ENCODE data around the gene SLC6A9.

SLC6A9 gene

DNA sequence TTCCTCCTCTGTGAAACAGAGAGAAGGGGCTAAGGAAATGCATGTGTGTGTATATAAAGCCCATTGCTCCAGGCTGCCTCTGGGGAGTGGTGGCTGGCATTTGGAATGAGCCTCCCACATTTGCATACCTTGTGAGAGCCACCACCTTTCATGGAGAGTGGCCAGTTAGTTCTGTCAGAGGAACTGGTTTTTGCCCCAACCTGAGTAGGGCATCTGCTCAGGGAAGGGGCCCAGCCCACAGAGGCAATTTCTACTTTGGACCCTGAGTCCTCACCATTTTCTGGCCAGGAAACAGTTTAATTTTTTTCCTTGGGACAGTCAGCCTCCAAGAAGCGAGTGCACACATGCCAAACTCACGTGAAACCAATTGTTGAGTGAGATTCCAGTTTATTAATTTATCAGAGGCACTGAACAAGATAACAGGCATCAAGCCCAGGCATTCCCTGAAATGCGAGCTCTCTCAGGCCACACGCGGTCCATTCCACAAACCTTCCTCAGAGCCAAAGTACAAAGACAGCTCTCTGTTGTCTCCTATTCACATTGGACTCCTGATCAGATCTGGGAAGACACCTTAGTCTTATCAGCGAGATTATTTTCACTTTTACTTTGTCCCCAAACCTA is 1.0 kb upstream of the SLC6A9 start:
- no peak for DNase-seq (ENCODE audit: low read depth, low spot score)
- H3K4me3 ChIP-seq (ENCODE audit: low read length) = no peak overlapping the region

GRCh38 chr1:44030605-44031251 is 534 bp downstream of the SLC6A9 start:
- peak overlapping the region; percentile 68 for H3K4me3 ChIP-seq (ENCODE audit: low read length)
- DNase-seq (ENCODE audit: low read depth, low spot score) = no peak

- peak overlapping the region; percentile 68 for H3K4me3 ChIP-seq (ENCODE audit: low read length)
- peak; percentile 86 for DNase-seq (ENCODE audit: low read depth, low spot score)
Observed at GRCh38 chr1:44029911-44030604, 1.2 kb downstream of the SLC6A9 start.

GRCh38 chr1:44029260-44029910 is 1.9 kb downstream of the SLC6A9 start:
- DNase-seq (ENCODE audit: low read depth, low spot score) = no peak
- peak overlapping the region; percentile 68 for H3K4me3 ChIP-seq (ENCODE audit: low read length)

- H3K4me3 ChIP-seq (ENCODE audit: low read length) = no peak overlapping the region
- no peak for DNase-seq (ENCODE audit: low read depth, low spot score)
Observed at GRCh38 chr1:44027320-44027719, 3.9 kb downstream of the SLC6A9 start.

DNA sequence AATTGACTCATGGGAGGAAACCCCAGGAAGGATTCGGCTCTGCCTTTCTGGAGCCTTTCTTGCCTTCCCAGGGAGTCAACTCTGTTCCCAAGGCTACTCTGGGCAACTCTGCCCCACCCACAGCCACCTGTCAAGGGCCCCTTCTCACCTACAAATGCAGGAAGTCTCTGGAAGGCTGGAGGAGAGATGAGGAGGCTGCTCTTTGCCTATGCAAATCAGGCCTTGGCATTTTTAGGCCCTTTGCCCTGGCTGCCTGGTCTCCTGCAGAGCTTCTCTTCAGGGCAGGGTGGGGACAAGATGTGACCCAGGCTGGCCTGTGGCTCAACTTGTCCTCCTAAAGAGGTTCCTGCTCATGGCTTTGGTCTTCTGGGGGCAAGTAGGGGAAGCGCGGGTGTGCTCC is 5.4 kb downstream of the SLC6A9 start:
- DNase-seq (ENCODE audit: low read depth, low spot score) = no peak
- no peak overlapping the region for H3K4me3 ChIP-seq (ENCODE audit: low read length)

GRCh38 chr1:44024903-44025525 is 6.2 kb downstream of the SLC6A9 start:
- DNase-seq (ENCODE audit: low read depth, low spot score) = no peak

GRCh38 chr1:44024031-44024902 is 7.0 kb downstream of the SLC6A9 start:
- no peak for DNase-seq (ENCODE audit: low read depth, low spot score)
- H3K4me3 ChIP-seq (ENCODE audit: low read length) = no peak overlapping the region

More at GRCh38 chr1:44024903-44025525, 6.2 kb downstream of the SLC6A9 start:
- no peak overlapping the region for H3K4me3 ChIP-seq (ENCODE audit: low read length)

DNA sequence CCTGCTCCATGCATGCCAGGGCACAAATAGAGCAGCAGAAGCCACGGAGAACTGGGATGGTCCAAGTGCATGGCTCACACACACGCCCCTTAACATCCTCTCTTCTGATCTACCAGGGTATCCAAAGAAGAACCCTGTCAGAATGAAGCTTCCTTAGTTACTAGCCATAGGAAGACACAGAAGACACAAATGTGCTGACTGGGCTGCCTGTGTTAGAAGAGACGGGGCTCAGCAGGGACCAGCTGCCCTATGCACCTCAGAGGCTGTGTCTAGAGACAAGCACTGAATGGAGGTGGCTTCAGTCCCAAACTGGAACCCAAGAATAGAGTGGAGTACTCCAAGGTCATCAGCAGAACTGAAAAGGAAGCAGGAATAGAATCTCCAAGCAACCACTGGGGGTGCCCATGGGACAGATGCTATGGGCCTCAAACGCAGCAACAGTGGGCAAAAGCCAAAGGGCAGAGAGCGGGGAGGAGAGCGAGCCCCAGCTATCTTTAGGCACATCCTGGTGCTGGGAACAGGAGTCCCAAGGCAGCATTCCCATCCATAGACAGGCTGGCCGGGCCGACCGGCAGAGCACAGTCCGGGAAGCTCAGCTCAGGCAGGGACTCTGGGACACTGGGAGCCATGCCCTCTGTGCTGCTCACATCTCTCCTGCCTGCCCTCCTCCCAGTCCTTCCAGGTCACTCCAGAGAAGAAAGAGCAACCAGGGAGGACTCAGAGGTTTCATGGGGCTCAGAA is 9.5 kb downstream of the SLC6A9 start:
- no peak overlapping the region for H3K4me3 ChIP-seq (ENCODE audit: low read length)
- no peak for DNase-seq (ENCODE audit: low read depth, low spot score)

DNA sequence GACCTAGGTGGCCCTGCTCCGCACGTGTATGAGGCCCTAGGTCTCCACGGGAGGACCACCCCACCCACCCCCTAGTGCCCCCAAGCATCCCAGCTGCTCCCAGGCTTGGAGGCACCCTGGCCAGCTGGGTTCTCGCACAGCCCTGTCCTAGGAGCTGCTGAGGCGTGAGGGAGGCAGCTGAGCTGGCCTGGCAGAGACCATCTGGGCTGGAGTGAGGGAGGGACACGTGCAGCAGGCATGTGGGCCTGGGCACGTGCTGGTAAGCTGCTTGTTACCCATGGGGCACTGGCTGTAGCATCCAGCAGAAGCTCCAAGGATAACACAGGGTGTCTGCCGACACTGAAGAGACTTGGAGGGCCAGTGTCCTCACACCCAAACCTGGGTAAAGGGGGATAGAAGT is 10.1 kb downstream of the SLC6A9 start:
- no peak for DNase-seq (ENCODE audit: low read depth, low spot score)
- no peak overlapping the region for H3K4me3 ChIP-seq (ENCODE audit: low read length)

- no peak for DNase-seq (ENCODE audit: low read depth, low spot score)
- H3K4me3 ChIP-seq (ENCODE audit: low read length) = no peak overlapping the region
Observed at GRCh38 chr1:44020464-44020863, 10.8 kb downstream of the SLC6A9 start.

DNA sequence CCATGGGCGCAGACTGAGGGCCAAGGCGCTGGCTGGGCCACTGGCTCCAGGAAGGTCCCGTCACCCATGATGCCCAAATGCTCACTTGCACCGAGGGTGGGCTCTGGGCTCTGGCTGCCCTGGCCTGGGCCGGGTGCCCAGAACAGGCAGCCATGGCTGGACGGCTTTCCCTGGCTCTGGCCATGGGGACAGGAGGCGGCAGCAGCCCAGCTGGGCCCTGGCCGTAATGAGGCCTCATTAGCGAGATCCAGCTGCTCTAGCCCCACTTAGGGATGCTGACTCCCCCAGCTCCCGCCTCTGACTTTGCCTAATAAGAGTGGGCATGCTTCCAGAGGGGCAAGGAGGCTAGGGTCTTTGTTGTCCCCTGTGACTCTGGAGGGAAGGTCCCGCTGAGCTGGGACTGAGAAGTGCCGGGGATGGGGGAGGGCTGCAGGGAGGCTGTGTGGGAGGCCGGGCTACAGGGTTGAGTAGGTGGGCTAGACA is 11.8 kb downstream of the SLC6A9 start:
- DNase-seq (ENCODE audit: low read depth, low spot score) = no peak
- no peak overlapping the region for H3K4me3 ChIP-seq (ENCODE audit: low read length)

DNA sequence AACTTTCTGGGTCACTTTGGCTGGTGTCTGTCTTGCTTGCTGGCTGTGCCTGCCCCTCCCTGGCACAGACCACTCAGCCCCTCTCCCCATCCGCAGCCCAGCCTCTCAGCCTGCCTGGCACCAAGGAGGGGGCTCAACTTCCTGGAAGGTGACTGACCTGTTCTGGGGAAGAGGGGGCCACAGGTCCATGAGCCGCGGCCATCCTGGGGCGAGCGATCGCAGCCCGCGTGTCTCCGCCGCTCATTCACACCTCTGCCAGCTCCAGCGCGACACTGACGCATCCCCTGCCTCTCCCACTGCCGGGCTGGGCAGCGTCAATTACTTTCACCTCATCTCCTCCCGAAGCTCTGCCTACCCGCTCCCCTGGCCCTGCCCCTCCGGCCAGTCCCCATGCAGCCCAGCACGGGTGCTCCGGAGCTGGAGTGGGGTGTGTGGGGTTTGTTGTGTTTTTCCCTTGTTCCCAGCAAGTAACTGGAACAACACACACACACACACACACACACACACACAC is 14.3 kb downstream of the SLC6A9 start:
- DNase-seq (ENCODE audit: low read depth, low spot score) = no peak
- H3K4me3 ChIP-seq (ENCODE audit: low read length) = no peak overlapping the region

DNA sequence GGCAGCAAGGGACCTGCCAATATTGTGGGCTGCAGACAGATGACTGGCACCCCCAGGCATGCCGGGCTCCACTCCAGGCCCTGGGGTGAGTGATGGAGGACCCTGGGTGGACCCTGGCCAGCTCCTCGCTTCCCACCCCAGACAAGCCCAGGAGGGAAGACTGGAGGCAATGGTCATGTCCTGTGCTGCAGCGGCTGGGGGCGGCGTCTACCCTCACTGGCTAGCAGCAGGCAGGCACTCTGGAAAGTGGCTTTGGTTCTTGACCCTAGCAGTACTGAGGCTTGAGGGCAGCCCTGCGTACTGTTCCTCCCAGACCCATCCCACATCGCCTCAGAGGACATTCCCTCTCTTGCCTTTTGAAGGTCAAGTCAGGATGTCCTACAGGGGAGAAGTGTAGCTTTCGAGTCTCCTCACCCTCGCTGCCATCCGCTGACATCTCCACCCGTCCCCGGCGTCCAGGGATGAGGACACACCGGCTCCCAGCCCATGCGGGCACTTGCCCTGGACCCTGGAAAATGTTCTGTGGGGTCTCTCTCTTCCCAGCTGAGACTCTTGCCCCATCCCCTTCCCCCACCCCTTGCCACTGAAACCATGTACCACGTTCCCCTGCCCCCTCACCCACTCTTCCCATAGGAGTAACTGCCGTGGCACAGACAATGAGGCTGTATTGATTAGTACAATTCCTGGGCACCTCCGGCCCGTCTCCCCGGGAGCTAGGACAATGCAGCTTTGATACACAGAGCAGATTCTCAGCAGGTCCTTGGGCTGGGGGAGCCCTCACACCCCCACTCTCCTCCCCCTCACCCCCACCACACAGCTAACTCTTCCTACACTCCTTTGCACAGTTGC is 15.0 kb downstream of the SLC6A9 start:
- no peak for DNase-seq (ENCODE audit: low read depth, low spot score)
- H3K4me3 ChIP-seq (ENCODE audit: low read length) = no peak overlapping the region

DNA sequence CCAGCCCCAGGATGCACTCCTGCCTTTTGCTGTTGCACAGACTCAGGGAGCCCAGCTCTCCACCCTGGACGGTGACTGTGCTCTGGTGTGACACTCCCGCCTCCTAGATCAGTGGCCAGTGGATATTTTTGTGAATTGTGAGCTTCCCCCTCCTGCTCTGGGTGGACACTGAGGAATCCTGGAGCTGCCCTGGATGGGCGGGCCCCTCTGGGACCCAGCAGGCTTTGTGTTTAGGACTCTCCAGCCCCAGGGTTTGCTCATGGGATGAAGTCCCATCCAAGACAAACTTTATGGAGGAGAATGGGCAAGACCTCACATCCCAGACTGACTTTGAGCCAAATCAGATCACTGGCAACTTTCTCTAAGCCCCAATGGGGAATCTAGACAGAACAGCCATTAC is 16.1 kb downstream of the SLC6A9 start:
- no peak for DNase-seq (ENCODE audit: low read depth, low spot score)

GRCh38 chr1:44014365-44015104 is 16.7 kb downstream of the SLC6A9 start:
- H3K4me3 ChIP-seq (ENCODE audit: low read length) = no peak overlapping the region
- DNase-seq (ENCODE audit: low read depth, low spot score) = no peak

More for the DNA sequence above, 16.1 kb downstream of the SLC6A9 start:
- no peak overlapping the region for H3K4me3 ChIP-seq (ENCODE audit: low read length)

Data from Jurkat, Clone E6-1 (cell line).